ENCODE data around the gene TOP1. TPM values are rescaled to one million over a fixed set of nuclear protein-coding genes. Genes with fewer than 3 reads are reported as not detected.

TOP1 gene
- total RNA-seq, 2 donors from 2014 or later = 78.8 to 82.5 TPM

- no peaks in the 10 kb centered on the region for H3K4me1 ChIP-seq (ENCODE audit: control insufficient read depth, insufficient read depth, low read length)
- Mint-ChIP-seq H3K27me3 (ENCODE audit: insufficient read depth) (peaks cover 9% of the 10 kb centered on the region), H3K9me3 (peaks cover 8% of the 10 kb centered on the region), H3K4me1 (peaks cover 2% of the 10 kb centered on the region), H3K4me3 (no peak overlapping the region), H3K27ac (no peak overlapping the region), H3K36me3 (ENCODE audit: low read depth) (no peaks in the 10 kb centered on the region)
- no peak overlapping the region for H3K27ac ChIP-seq (ENCODE audit: low read depth, low read length)
- H3K27me3 ChIP-seq (ENCODE audit: control insufficient read depth, insufficient read depth, low read length, poor library complexity, severe bottlenecking) = no peaks in the 10 kb centered on the region
- TF ChIP-seq CTCF (conservative IDR thresholded peaks at IDR 0.05) = no peak
- H3K36me3 ChIP-seq (ENCODE audit: control insufficient read depth, insufficient read depth, low read length) = no peaks in the 10 kb centered on the region
- WGBS, 2 experiments (ENCODE audit: insufficient coverage in 1 of 2, insufficient read length in 1 of 2) = 91 to 100% methylated on average over 3 of the region's 3 CpGs
- no peak for DNase-seq
- no peak overlapping the region for H3K9ac ChIP-seq (ENCODE audit: extremely low read depth, low read length, poor library complexity, severe bottlenecking)
- peaks cover 13% of the 10 kb centered on the region for H3K9me3 ChIP-seq (ENCODE audit: control insufficient read depth, low read length)
- H3K4me3 ChIP-seq (ENCODE audit: low read length) = no peak overlapping the region
Observed at GRCh38 chr20:41007481-41007880, 21.1 kb upstream of the TOP1 start.

- Mint-ChIP-seq H3K27ac (no peak overlapping the region), H3K9me3 (peaks cover 8% of the 10 kb centered on the region), H3K4me3 (no peak overlapping the region), H3K4me1 (no peaks in the 10 kb centered on the region), H3K36me3 (ENCODE audit: low read depth) (no peaks in the 10 kb centered on the region), H3K27me3 (ENCODE audit: insufficient read depth) (peaks cover 9% of the 10 kb centered on the region)
- no peak for TF ChIP-seq CTCF (conservative IDR thresholded peaks at IDR 0.05)
- DNase-seq = no peak
- Histone ChIP-seq H3K9me3 (ENCODE audit: control insufficient read depth, low read length) (peaks cover 13% of the 10 kb centered on the region), H3K9ac (ENCODE audit: extremely low read depth, low read length, poor library complexity, severe bottlenecking) (no peak overlapping the region), H3K4me3 (ENCODE audit: low read length) (no peak overlapping the region), H3K4me1 (ENCODE audit: control insufficient read depth, insufficient read depth, low read length) (no peaks in the 10 kb centered on the region), H3K27me3 (ENCODE audit: control insufficient read depth, insufficient read depth, low read length, poor library complexity, severe bottlenecking) (no peaks in the 10 kb centered on the region), H3K36me3 (ENCODE audit: control insufficient read depth, insufficient read depth, low read length) (no peaks in the 10 kb centered on the region), H3K27ac (ENCODE audit: low read depth, low read length) (no peak overlapping the region)
- 86 to 90% methylated on average over 3 of the region's 3 CpGs for WGBS, 2 experiments (ENCODE audit: insufficient coverage in 1 of 2, insufficient read length in 1 of 2)
Observed at GRCh38 chr20:41009946-41010345, 18.7 kb upstream of the TOP1 start.

GRCh38 chr20:41011551-41012067 lies 17.0 kb upstream of the TOP1 start:
- Mint-ChIP-seq H3K27ac (no peak overlapping the region), H3K27me3 (ENCODE audit: insufficient read depth) (peaks cover 4% of the 10 kb centered on the region), H3K4me1 (no peaks in the 10 kb centered on the region), H3K36me3 (ENCODE audit: low read depth) (no peaks in the 10 kb centered on the region), H3K9me3 (peaks cover 4% of the 10 kb centered on the region), H3K4me3 (no peak overlapping the region)
- 85 to 100% methylated on average over 2 to 5 of the region's 5 CpGs for WGBS, 2 experiments (ENCODE audit: insufficient coverage in 1 of 2, insufficient read length in 1 of 2)
- Histone ChIP-seq H3K4me3 (ENCODE audit: low read length) (no peak overlapping the region), H3K9ac (ENCODE audit: extremely low read depth, low read length, poor library complexity, severe bottlenecking) (no peak overlapping the region), H3K4me1 (ENCODE audit: control insufficient read depth, insufficient read depth, low read length) (no peaks in the 10 kb centered on the region), H3K27ac (ENCODE audit: low read depth, low read length) (no peak overlapping the region), H3K27me3 (ENCODE audit: control insufficient read depth, insufficient read depth, low read length, poor library complexity, severe bottlenecking) (no peaks in the 10 kb centered on the region), H3K36me3 (ENCODE audit: control insufficient read depth, insufficient read depth, low read length) (no peaks in the 10 kb centered on the region), H3K9me3 (ENCODE audit: control insufficient read depth, low read length) (peaks cover 5% of the 10 kb centered on the region)
- no peak for DNase-seq
- TF ChIP-seq CTCF (conservative IDR thresholded peaks at IDR 0.05) = no peak
